H1 (cell line): ENCODE results near the gene HMGXB3. TPM values are rescaled to one million over a fixed set of nuclear protein-coding genes. Genes with fewer than 3 reads are reported as not detected.

Source experiments
- CTCF ChIA-PET: fragments of 300-600 bp; sonication (Branson Sonifier 250); formaldehyde crosslinking; loops from one replicate; lab custom pipeline; 2021; ENCODE audit not compliant: partially characterized antibody; lab: Charles Lee
- POLR2A ChIA-PET: fragments of 300-600 bp; sonication (Branson Sonifier 250); formaldehyde crosslinking; loops from one replicate; lab custom pipeline; 2021; ENCODE audit warnings: inconsistent platforms; ENCODE audit not compliant: partially characterized antibody; lab: Charles Lee
- DNase-seq, 2 experiments: peaks; one replicate each; pipeline versions ENCODE4 v3.0.0 to v3.0.0-alpha.2; 2010 to 2022; ENCODE audit warnings: low spot score in 2 of 2, low read depth in 1 of 2, mixed read lengths in 1 of 2
- FAIRE-seq: peaks from 2 replicates; lab custom pipeline; 2011; peaks lifted over from hg19 to GRCh38; lab: Jason Lieb, UNC
- H2AFZ ChIP-seq: 2 replicates; pipeline ENCODE4 v1.8.1; 2012; ENCODE audit warnings: low read length, inconsistent platforms
- H2AK5ac ChIP-seq: 2 replicates; pipeline ENCODE4 v1.6.1; 2013; ENCODE audit warnings: low read depth, low read length
- H2BK120ac ChIP-seq: replicated peaks from 2 replicates; pipeline ENCODE3; 2013; ENCODE audit warnings: low read depth, low read length, inconsistent platforms
- H2BK12ac ChIP-seq: 2 replicates; pipeline ENCODE4 v1.6.1; 2013; ENCODE audit warnings: low read depth, low read length
- H2BK15ac ChIP-seq: 2 replicates; pipeline ENCODE4 v1.6.1; 2013; ENCODE audit warnings: low read length
- H2BK20ac ChIP-seq: 2 replicates; pipeline ENCODE4 v1.6.1; 2013; ENCODE audit warnings: low read length
- H2BK5ac ChIP-seq: 2 replicates; pipeline ENCODE4 v1.6.1; 2013; ENCODE audit warnings: low read depth, low read length
- H3K14ac ChIP-seq: 2 replicates; pipeline ENCODE4 v1.6.1; 2013; ENCODE audit warnings: inconsistent platforms; ENCODE audit not compliant: insufficient read length
- H3K18ac ChIP-seq: 2 replicates; pipeline ENCODE4 v1.6.1; 2013; ENCODE audit warnings: low read length; ENCODE audit errors: extremely low read depth
- H3K23ac ChIP-seq: 2 replicates; pipeline ENCODE4 v1.6.1; 2013; ENCODE audit warnings: inconsistent platforms; ENCODE audit not compliant: insufficient read length
- H3K23me2 ChIP-seq: 2 replicates; pipeline ENCODE4 v1.6.1; 2013; ENCODE audit warnings: low read depth, low read length
- H3K27ac ChIP-seq: 2 replicates; pipeline ENCODE4 v1.6.1; 2011; ENCODE audit warnings: low read depth, low read length, inconsistent platforms
- H3K27me3 ChIP-seq, 4 experiments: replicated peaks in 1 of 4; 1 replicate in 1 of 4; 2 replicates in 3 of 4; pipeline versions ENCODE4 v1.6.1 to v1.8.1; 2011 to 2013; ENCODE audit warnings: low read length in 3 of 4, mild to moderate bottlenecking in 3 of 4, inconsistent platforms in 2 of 4, mixed read lengths in 2 of 4, moderate library complexity in 1 of 4; ENCODE audit not compliant: control insufficient read depth in 3 of 4, insufficient read depth in 3 of 4; ENCODE audit errors: extremely low read depth in 1 of 4
- H3K36me3 ChIP-seq, 4 experiments: 2 replicates each; pipeline versions ENCODE4 v1.6.1 to v1.8.1; 2011 to 2013; ENCODE audit warnings: mild to moderate bottlenecking in 4 of 4, low read length in 3 of 4, moderate library complexity in 2 of 4, control low read depth in 1 of 4, inconsistent platforms in 1 of 4; ENCODE audit not compliant: insufficient read depth in 4 of 4, control insufficient read depth in 2 of 4
- H3K4ac ChIP-seq: replicated peaks from 2 replicates; pipeline ENCODE3; 2013; ENCODE audit warnings: low read length, low read depth, mixed read lengths, inconsistent platforms; ENCODE audit not compliant: insufficient read length
- H3K4me1 ChIP-seq, 4 experiments: replicated peaks in 1 of 4; 1 replicate in 1 of 4; 2 replicates in 3 of 4; pipeline versions ENCODE4 v1.6.1 to v1.8.1; 2011 to 2013; ENCODE audit warnings: low read length in 3 of 4, inconsistent platforms in 2 of 4, mixed read lengths in 1 of 4; ENCODE audit not compliant: insufficient read depth in 4 of 4, control insufficient read depth in 3 of 4
- H3K4me2 ChIP-seq, 2 experiments: 2 replicates each; pipeline versions ENCODE4 v1.6.1 to v1.8.1; 2011 to 2013; ENCODE audit warnings: low read depth in 2 of 2, low read length in 2 of 2, control low read depth in 1 of 2, inconsistent platforms in 1 of 2, mild to moderate bottlenecking in 1 of 2; ENCODE audit not compliant: insufficient read depth in 1 of 2
- H3K4me3 ChIP-seq, 4 experiments: fragments of 200-600, 300-600 bp in 1 of 4; sonication (generic), shearing (Covaris generic), sonication (Bioruptor Twin) in 1 of 4; 2 replicates each; pipeline versions ENCODE4 v1.5.1 to v1.8.1; 2011 to 2016; ENCODE audit warnings: low read length in 4 of 4, low read depth in 3 of 4, control low read depth in 2 of 4, inconsistent platforms in 2 of 4, mild to moderate bottlenecking in 2 of 4, mixed read lengths in 1 of 4, moderate library complexity in 1 of 4; ENCODE audit not compliant: insufficient read depth in 2 of 4; ENCODE audit errors: extremely low read depth in 1 of 4
- H3K56ac ChIP-seq: replicated peaks from 2 replicates; pipeline ENCODE3; 2013; ENCODE audit warnings: low read depth, mild to moderate bottlenecking, mixed read lengths, low read length, inconsistent platforms; ENCODE audit not compliant: insufficient read length
- H3K79me1 ChIP-seq: 2 replicates; pipeline ENCODE4 v1.6.1; 2013; ENCODE audit warnings: low read depth, low read length, control low read depth
- H3K79me2 ChIP-seq, 2 experiments: 2 replicates each; pipeline versions ENCODE4 v1.6.1 to v1.8.1; 2012 to 2013; ENCODE audit warnings: low read length in 2 of 2, mild to moderate bottlenecking in 2 of 2, inconsistent platforms in 1 of 2; ENCODE audit not compliant: insufficient read depth in 2 of 2, control insufficient read depth in 1 of 2
- H3K9ac ChIP-seq, 4 experiments: replicated peaks in 1 of 4; 1 replicate in 1 of 4; 2 replicates in 3 of 4; pipeline versions ENCODE4 v1.6.1 to v1.8.1; 2011 to 2013; ENCODE audit warnings: low read depth in 3 of 4, low read length in 3 of 4, control low read depth in 2 of 4, mild to moderate bottlenecking in 2 of 4, moderate library complexity in 2 of 4, inconsistent platforms in 1 of 4; ENCODE audit errors: extremely low read depth in 1 of 4
- H3K9me3 ChIP-seq, 2 experiments: 2 replicates each; pipeline versions ENCODE4 v1.6.1 to v1.8.1; 2012 to 2013; ENCODE audit warnings: mild to moderate bottlenecking in 2 of 2, moderate library complexity in 2 of 2, control low read depth in 1 of 2, inconsistent platforms in 1 of 2, low read depth in 1 of 2, low read length in 1 of 2, mixed read lengths in 1 of 2; ENCODE audit not compliant: insufficient read depth in 2 of 2
- H4K20me1 ChIP-seq, 2 experiments: replicated peaks in 1 of 2; 2 replicates each; pipeline versions ENCODE3 to v1.8.1; 2011 to 2013; ENCODE audit warnings: inconsistent platforms in 2 of 2, low read length in 2 of 2, mild to moderate bottlenecking in 1 of 2; ENCODE audit not compliant: insufficient read depth in 2 of 2, control insufficient read depth in 1 of 2
- H4K5ac ChIP-seq: 2 replicates; pipeline ENCODE4 v1.6.1; 2013; ENCODE audit warnings: low read length, low read depth, mixed read lengths, inconsistent platforms; ENCODE audit not compliant: insufficient read length
- H4K8ac ChIP-seq: 2 replicates; pipeline ENCODE4 v1.8.0; 2013; ENCODE audit warnings: mild to moderate bottlenecking, moderate library complexity, low read length, inconsistent platforms; ENCODE audit not compliant: insufficient read depth; ENCODE audit errors: extremely low read depth
- H4K91ac ChIP-seq: replicated peaks from 2 replicates; pipeline ENCODE3; 2013; ENCODE audit warnings: low read length, mixed read lengths, inconsistent platforms; ENCODE audit not compliant: insufficient read length
- KDM1A ChIP-seq: fragments of 200-600, 300-600 bp; sonication (generic); IDR thresholded peaks from 2 replicates; pipeline ENCODE4 v1.7.1; 2016; ENCODE audit warnings: mild to moderate bottlenecking, low read length, borderline replicate concordance
- SRF ChIP-seq: IDR thresholded peaks from 2 replicates; pipeline ENCODE4 v1.6.1; 2011; ENCODE audit warnings: mild to moderate bottlenecking, low read depth, low read length, moderate library complexity
- WGBS, 2 experiments: shearing (Covaris generic) in 1 of 2; methylation state at CpG; one replicate each; pipeline versions ENCODE4 v1.1.6 to v1.1.7; 2013 to 2015; ENCODE audit warnings: low lambda C conversion rate in 2 of 2, mixed read lengths in 2 of 2, inconsistent platforms in 1 of 2, low coverage in 1 of 2, missing lambda C conversion rate in 1 of 2; ENCODE audit not compliant: insufficient replicate concordance in 2 of 2, insufficient coverage in 1 of 2, insufficient read length in 1 of 2; ENCODE audit errors: extremely low coverage in 1 of 2, missing lambda C conversion rate in 1 of 2; 5-methylcytosine and 5-hydroxymethylcytosine counted together
- polyA plus RNA-seq, 7 experiments: library from polyadenylated mRNA; depleted of rRNA in 3 of 7; stranded (reverse) in 5 of 7; unstranded in 2 of 7; fragments of >200 nt in 5 of 7; fragments of 200-250 nt in 2 of 7; gene quantifications; 1 replicate in 5 of 7; 2 replicates in 1 of 7; 4 replicates in 1 of 7; pipeline versions ENCODE4 v1.2.1 to v1.2.3, GENCODE V29; 2011 to 2013; ENCODE audit warnings: missing spikeins in 2 of 7, mixed read lengths in 2 of 7
- total RNA-seq: library from RNA; stranded (reverse); fragmentation: NEBNext Ultra II Directional; extraction: Animal tissue kit (Norgen Biotek cat#: 25700); gene quantifications from 2 replicates; pipeline ENCODE4 v1.2.1, GENCODE V29; 2021

Gene HMGXB3
- total and polyA plus RNA-seq, 2 of the 8 experiments (the other 6 are each of a cell fraction or from before 2014, with no cell fraction given): 26.8 to 28.0 TPM

- no peak for TF ChIP-seq SRF
- 0 out of 2 replicates have a peak, but pooled peaks have one; percentile 0 for TF ChIP-seq KDM1A
- TF ChIP-seq, all 59 proteins: peak for 1
- no peaks in the 10 kb centered on the region for H3K27me3 ChIP-seq
- no peak overlapping the region for H2BK15ac ChIP-seq
- H3K27ac ChIP-seq: no peak overlapping the region
- H3K56ac ChIP-seq: no peak overlapping the region
- H4K5ac ChIP-seq: no peak overlapping the region
- no peak overlapping the region for H3K4me3 ChIP-seq
- no peak overlapping the region for H3K23ac ChIP-seq
- no peak overlapping the region for H2BK120ac ChIP-seq
- H2AK5ac ChIP-seq: no peak overlapping the region
- H3K14ac ChIP-seq: no peak overlapping the region
- CTCF ChIA-PET: interaction anchor here (1.5 kb wide), 1 partner anchor 56 kb away, joined by 3 read pairs; no protein-coding TSS in a partner anchor
- no peak overlapping the region for H2BK12ac ChIP-seq
- no peak overlapping the region for H4K91ac ChIP-seq
- H3K9me3 ChIP-seq: no peaks in the 10 kb centered on the region
- no peaks in the 10 kb centered on the region for H3K79me2 ChIP-seq
- H2BK20ac ChIP-seq: no peak overlapping the region
- H2AFZ ChIP-seq: no peak overlapping the region
- H4K20me1 ChIP-seq: no peaks in the 10 kb centered on the region
- no peak overlapping the region for H3K9ac ChIP-seq
- H2BK5ac ChIP-seq: no peak overlapping the region
- peak overlapping the region; percentile 9; the same call in 1 of the 2 replicates for H4K8ac ChIP-seq
- no peak overlapping the region for H3K18ac ChIP-seq
- 88% methylated on average over 7 of the region's 7 CpGs; no CpG with 5 or more reads in 1 of the 2 experiments for WGBS, 2 experiments
- H3K4ac ChIP-seq: no peak overlapping the region
- no peak overlapping the region for H3K4me2 ChIP-seq
- H3K4me1 ChIP-seq: peaks cover 0 to 6% (median 1%) of the 10 kb centered on the region in 4 experiments; a peak in 5 of 7 replicates
- no peaks in the 10 kb centered on the region; the same call in 1 of the 2 replicates for H3K23me2 ChIP-seq
- peak in 1 of 2 experiments; percentile 28 for DNase-seq
- no peaks in the 10 kb centered on the region for H3K79me1 ChIP-seq
- POLR2A ChIA-PET: no interaction called here
- H3K36me3 ChIP-seq: no peaks in the 10 kb centered on the region
- no peak for FAIRE-seq
Measured at GRCh38 chr5:150078802-150079689, 78.5 kb downstream of the HMGXB3 start.
